Mesodermal cell (in vitro differentiated cells): ENCODE results near the gene MYO1D.

Source experiments
- H3K27ac ChIP-seq: 2 replicates; pipeline ENCODE4 v1.7.0; 2013; ENCODE audit warnings: mild to moderate bottlenecking, low read depth, low read length, moderate library complexity; ENCODE audit not compliant: severe bottlenecking
- H3K36me3 ChIP-seq: 2 replicates; pipeline ENCODE4 v1.7.1; 2013; ENCODE audit warnings: mild to moderate bottlenecking, low read length, moderate library complexity; ENCODE audit not compliant: control insufficient read depth, insufficient read depth
- H3K4me1 ChIP-seq: one replicate; pipeline ENCODE4 v1.7.1; 2013; ENCODE audit warnings: mild to moderate bottlenecking, low read length; ENCODE audit not compliant: insufficient read depth, control insufficient read depth, poor library complexity, severe bottlenecking
- H3K4me3 ChIP-seq: 2 replicates; pipeline ENCODE4 v1.7.0; 2013; ENCODE audit warnings: low read length, control low read depth, mild to moderate bottlenecking; ENCODE audit not compliant: insufficient read depth, poor library complexity, severe bottlenecking; ENCODE audit errors: extremely low read depth
- H3K9me3 ChIP-seq: 2 replicates; pipeline ENCODE4 v1.7.1; 2013; ENCODE audit warnings: mild to moderate bottlenecking, low read length, moderate library complexity; ENCODE audit not compliant: control insufficient read depth
- WGBS, 2 experiments: methylation state at CpG; one replicate each; pipeline ENCODE4 v1.1.5; 2013; ENCODE audit warnings: missing lambda C conversion rate in 2 of 2; ENCODE audit not compliant: insufficient coverage in 2 of 2; 5-methylcytosine and 5-hydroxymethylcytosine counted together

MYO1D gene

GRCh38 chr17:32520104-32520701, 356.7 kb downstream of the MYO1D start:
- Histone ChIP-seq H3K36me3 (no peaks in the 10 kb centered on the region), H3K27ac (peak overlapping the region; percentile 95), H3K4me3 (peak overlapping the region; percentile 34), H3K4me1 (peaks cover 43% of the 10 kb centered on the region), H3K9me3 (no peaks in the 10 kb centered on the region)
- WGBS, 2 experiments: 36 to 42% methylated on average over 16 to 17 of the region's 17 CpGs

- H3K4me1 ChIP-seq: peaks cover 46% of the 10 kb centered on the region
- H3K4me3 ChIP-seq: peak overlapping the region; percentile 34
- WGBS, 2 experiments: 2 to 3% methylated on average over 34 to 56 of the region's 61 CpGs
These were observed 357.5 kb downstream of the MYO1D start for GRCh38 chr17:32519228-32520103.

GRCh38 chr17:32518646-32519227, 358.2 kb downstream of the MYO1D start:
- Histone ChIP-seq H3K36me3 (no peaks in the 10 kb centered on the region), H3K4me1 (peaks cover 41% of the 10 kb centered on the region), H3K4me3 (peak overlapping the region; percentile 34), H3K9me3 (no peaks in the 10 kb centered on the region), H3K27ac (peak overlapping the region; percentile 95)
- WGBS, 2 experiments: 18 to 26% methylated on average over 15 to 21 of the region's 31 CpGs

More at GRCh38 chr17:32519228-32520103, 357.5 kb downstream of the MYO1D start:
- H3K9me3 ChIP-seq: no peaks in the 10 kb centered on the region
- no peaks in the 10 kb centered on the region for H3K36me3 ChIP-seq
- H3K27ac ChIP-seq: peak overlapping the region; percentile 95

DNA sequence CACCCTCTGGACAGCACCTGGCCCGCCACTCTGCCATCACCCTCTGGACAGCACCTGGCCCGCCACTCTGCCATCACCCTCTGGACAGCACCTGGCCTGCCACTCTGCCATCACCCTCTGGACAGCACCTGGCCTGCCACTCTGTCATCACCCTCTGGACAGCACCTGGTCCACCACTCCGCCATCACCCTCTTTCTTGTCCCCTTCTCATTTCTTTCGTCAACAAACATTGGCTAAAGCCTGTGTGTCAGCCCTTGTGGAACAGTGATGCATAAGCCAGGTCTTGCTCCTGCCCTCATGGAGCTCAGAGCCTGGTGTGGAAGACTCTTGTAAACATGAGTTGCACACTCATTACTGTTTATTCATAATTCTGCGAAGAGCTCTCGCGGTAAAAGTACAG, 358.9 kb downstream of the MYO1D start:
- H3K4me1 ChIP-seq: peaks cover 38% of the 10 kb centered on the region
- WGBS, 2 experiments: 95 to 96% methylated on average over 3 to 4 of the region's 7 CpGs

GRCh38 chr17:32516940-32517701, 359.8 kb downstream of the MYO1D start:
- peaks cover 38% of the 10 kb centered on the region for H3K4me1 ChIP-seq
- no peaks in the 10 kb centered on the region for H3K9me3 ChIP-seq
- 73 to 83% methylated on average over 10 to 12 of the region's 12 CpGs for WGBS, 2 experiments
- H3K4me3 ChIP-seq: no peak overlapping the region
- no peaks in the 10 kb centered on the region for H3K36me3 ChIP-seq
- peak overlapping the region; percentile 42 for H3K27ac ChIP-seq

More for the DNA sequence above, 358.9 kb downstream of the MYO1D start:
- H3K36me3 ChIP-seq: no peaks in the 10 kb centered on the region
- no peaks in the 10 kb centered on the region for H3K9me3 ChIP-seq
- H3K27ac ChIP-seq: no peak overlapping the region
- H3K4me3 ChIP-seq: no peak overlapping the region

DNA sequence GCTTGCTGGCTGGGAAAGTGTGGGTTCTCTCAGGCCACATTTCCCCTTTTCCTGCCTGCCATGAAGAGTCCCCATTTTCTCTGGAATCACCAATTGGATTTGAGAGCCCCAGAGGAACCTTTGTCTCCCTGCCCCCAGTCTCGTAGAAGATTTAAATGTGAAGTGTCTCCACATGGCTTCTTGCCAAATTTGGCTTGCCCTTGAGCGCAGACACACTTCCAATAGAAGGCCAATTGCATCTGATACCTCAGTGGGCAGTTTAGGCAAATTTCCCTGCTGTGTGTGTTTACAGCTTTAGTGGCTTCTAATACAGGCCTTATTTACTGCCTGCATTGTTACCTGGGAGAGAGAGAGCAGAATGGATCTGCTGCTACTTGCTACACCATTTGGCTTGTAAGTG, 360.5 kb downstream of the MYO1D start:
- Histone ChIP-seq H3K36me3 (no peaks in the 10 kb centered on the region), H3K27ac (no peak overlapping the region), H3K4me3 (no peak overlapping the region), H3K4me1 (peaks cover 38% of the 10 kb centered on the region), H3K9me3 (no peaks in the 10 kb centered on the region)
- WGBS, 2 experiments: 17% methylated on average over 2 of the region's 2 CpGs; no CpG with 5 or more reads in 1 of the 2 experiments

GRCh38 chr17:32515677-32516383, 361.1 kb downstream of the MYO1D start:
- Histone ChIP-seq H3K36me3 (no peaks in the 10 kb centered on the region), H3K4me1 (peaks cover 31% of the 10 kb centered on the region), H3K27ac (no peak overlapping the region), H3K9me3 (no peaks in the 10 kb centered on the region), H3K4me3 (no peak overlapping the region)
- 93 to 97% methylated on average over 3 to 4 of the region's 4 CpGs for WGBS, 2 experiments

- Histone ChIP-seq H3K9me3 (no peaks in the 10 kb centered on the region), H3K27ac (no peak overlapping the region), H3K36me3 (no peaks in the 10 kb centered on the region), H3K4me3 (no peak overlapping the region), H3K4me1 (peaks cover 21% of the 10 kb centered on the region)
- WGBS, 2 experiments: 93 to 100% methylated on average over 4 of the region's 4 CpGs
These were observed 362.3 kb downstream of the MYO1D start for GRCh38 chr17:32514606-32515005.

GRCh38 chr17:32513579-32513978, 363.3 kb downstream of the MYO1D start:
- Histone ChIP-seq H3K4me3 (no peak overlapping the region), H3K36me3 (no peaks in the 10 kb centered on the region), H3K4me1 (peaks cover 14% of the 10 kb centered on the region), H3K9me3 (no peaks in the 10 kb centered on the region), H3K27ac (no peak overlapping the region)
- WGBS, 2 experiments: 60 to 80% methylated on average over 1 of the region's 3 CpGs

DNA sequence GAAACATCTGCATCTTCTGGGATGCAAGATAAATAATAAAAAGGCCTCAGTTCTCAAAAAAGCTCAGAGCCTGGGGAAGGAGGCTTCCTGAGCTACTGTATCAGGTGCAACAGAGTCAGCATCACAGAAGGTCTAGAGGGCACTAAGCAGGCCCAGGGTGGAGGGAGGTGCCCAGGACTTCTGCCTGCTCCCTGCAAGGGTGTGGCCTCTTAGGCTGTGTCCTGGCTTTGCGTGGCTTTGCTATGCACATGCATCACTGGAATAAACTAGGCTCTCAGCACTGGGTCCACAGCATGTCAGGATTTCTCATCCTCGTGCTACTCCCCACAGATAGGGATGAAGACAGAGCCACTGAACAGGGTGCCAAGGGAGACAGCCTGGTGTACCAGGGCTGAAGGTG, 364.6 kb downstream of the MYO1D start:
- H3K27ac ChIP-seq: no peak overlapping the region
- H3K4me3 ChIP-seq: no peak overlapping the region
- H3K9me3 ChIP-seq: no peaks in the 10 kb centered on the region
- H3K4me1 ChIP-seq: peaks cover 10% of the 10 kb centered on the region
- 89 to 96% methylated on average over 2 of the region's 2 CpGs for WGBS, 2 experiments
- no peaks in the 10 kb centered on the region for H3K36me3 ChIP-seq
